Measurements from ENCODE around the gene GRIN2A. TPM values are rescaled to one million over a fixed set of nuclear protein-coding genes. Genes with fewer than 3 reads are reported as not detected.

The GRIN2A gene
- total and polyA plus RNA-seq, 3 donors from 2014 or later, result 7.0 to 20.3 (median 10.4) TPM

DNA sequence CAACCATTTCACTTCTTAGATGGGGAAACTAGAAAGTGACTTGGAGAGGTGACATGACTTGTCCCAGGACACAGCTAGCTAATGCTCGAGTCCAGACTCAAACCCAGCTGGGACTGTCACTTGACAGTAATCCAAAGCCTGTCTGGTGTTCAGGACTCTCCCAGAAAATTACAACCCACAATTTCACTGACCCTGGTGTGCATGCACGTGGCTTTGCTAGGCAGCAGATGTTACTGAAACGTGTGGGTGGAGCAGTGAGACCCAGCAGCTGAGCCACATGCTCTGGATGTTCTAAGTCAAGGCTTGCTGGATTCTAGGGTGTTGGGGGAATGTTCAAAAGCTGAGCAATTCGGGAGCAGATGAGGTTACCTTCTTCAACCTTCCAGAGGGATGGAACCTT lies 364.6 kb downstream of the GRIN2A start:
- intact Hi-C loops (cut with DNase I; ENCODE audit: low total_unique reads), result no loop called here
- Histone ChIP-seq H3K36me3 (ENCODE audit: low read depth, missing control alignments) (no peaks in the 10 kb centered on the region), H3K4me1 (no peaks in the 10 kb centered on the region), H3K9me3 (no peaks in the 10 kb centered on the region), H3K27ac (no peak overlapping the region), H3K27me3 (no peaks in the 10 kb centered on the region), H3K4me3 (no peak overlapping the region)
- TF ChIP-seq, protein P1, sequence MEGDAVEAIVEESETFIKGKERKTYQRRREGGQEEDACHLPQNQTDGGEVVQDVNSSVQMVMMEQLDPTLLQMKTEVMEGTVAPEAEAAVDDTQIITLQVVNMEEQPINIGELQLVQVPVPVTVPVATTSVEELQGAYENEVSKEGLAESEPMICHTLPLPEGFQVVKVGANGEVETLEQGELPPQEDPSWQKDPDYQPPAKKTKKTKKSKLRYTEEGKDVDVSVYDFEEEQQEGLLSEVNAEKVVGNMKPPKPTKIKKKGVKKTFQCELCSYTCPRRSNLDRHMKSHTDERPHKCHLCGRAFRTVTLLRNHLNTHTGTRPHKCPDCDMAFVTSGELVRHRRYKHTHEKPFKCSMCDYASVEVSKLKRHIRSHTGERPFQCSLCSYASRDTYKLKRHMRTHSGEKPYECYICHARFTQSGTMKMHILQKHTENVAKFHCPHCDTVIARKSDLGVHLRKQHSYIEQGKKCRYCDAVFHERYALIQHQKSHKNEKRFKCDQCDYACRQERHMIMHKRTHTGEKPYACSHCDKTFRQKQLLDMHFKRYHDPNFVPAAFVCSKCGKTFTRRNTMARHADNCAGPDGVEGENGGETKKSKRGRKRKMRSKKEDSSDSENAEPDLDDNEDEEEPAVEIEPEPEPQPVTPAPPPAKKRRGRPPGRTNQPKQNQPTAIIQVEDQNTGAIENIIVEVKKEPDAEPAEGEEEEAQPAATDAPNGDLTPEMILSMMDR (IDR thresholded peaks at IDR 0.05), result no peak
- TF ChIP-seq POLR2A (IDR thresholded peaks at IDR 0.05), result no peak
- 46 to 53% methylated on average over 4 of the region's 4 CpGs for WGBS, 2 donors
- no peak for DNase-seq

DNA sequence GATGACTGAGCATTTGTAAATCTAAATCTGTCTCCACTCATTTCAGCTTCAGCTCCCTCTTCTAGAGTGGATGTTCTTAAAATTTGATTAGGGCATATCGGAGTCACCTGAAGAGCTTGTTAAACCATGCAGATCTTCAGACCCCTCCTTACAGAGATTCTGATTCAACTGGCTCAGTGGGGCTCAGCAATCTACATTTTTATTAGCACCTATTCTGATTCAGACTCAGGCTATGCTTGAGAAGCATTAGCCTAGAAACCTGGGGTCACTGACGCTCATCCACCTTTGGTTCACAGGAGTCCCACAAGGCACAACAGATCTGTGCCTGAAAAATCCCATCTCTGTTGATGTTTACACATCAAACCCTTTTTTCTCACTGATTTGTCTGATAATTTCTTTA lies 365.6 kb downstream of the GRIN2A start:
- TF ChIP-seq POLR2A (IDR thresholded peaks at IDR 0.05), result no peak
- TF ChIP-seq, protein P1 (IDR thresholded peaks at IDR 0.05), result no peak
- DNase-seq, result no peak
- 88 to 90% methylated on average over 2 of the region's 2 CpGs for WGBS, 2 donors
- H3K27me3 ChIP-seq, result no peaks in the 10 kb centered on the region
- no peaks in the 10 kb centered on the region for H3K9me3 ChIP-seq
- H3K36me3 ChIP-seq (ENCODE audit: low read depth, missing control alignments), result no peaks in the 10 kb centered on the region
- H3K4me1 ChIP-seq, result no peaks in the 10 kb centered on the region
- no peak overlapping the region for H3K27ac ChIP-seq
- no peak overlapping the region for H3K4me3 ChIP-seq
- intact Hi-C loops (cut with DNase I; ENCODE audit: low total_unique reads), result no loop called here

DNA sequence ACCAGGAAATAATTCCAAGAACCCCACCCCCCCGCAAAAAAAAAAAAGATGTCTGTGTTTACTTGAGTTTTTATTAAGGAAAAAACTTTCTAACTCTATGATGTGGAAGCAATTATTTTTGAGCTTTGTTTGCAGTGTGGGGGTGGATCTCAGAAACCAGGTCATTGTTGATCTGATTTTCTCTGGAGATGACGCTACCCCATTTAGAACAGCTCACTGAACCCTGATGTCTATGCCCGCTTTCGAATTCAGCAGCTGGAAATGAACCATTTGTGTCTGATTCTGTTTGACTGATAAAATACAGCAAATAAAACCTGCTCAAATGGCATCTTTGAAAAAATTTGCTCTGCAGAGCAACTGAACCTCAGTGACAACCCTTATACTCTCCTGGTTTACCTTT lies 368.6 kb downstream of the GRIN2A start:
- H3K4me1 ChIP-seq, result no peaks in the 10 kb centered on the region
- no peak for DNase-seq
- no peak overlapping the region for H3K27ac ChIP-seq
- TF ChIP-seq, protein P1 (IDR thresholded peaks at IDR 0.05), result no peak
- H3K36me3 ChIP-seq (ENCODE audit: low read depth, missing control alignments), result no peaks in the 10 kb centered on the region
- intact Hi-C loops (cut with DNase I; ENCODE audit: low total_unique reads), result no loop called here
- no peaks in the 10 kb centered on the region for H3K27me3 ChIP-seq
- WGBS, 2 donors, result 62% methylated on average over 4 of the region's 4 CpGs
- no peaks in the 10 kb centered on the region for H3K9me3 ChIP-seq
- H3K4me3 ChIP-seq, result no peak overlapping the region

DNA sequence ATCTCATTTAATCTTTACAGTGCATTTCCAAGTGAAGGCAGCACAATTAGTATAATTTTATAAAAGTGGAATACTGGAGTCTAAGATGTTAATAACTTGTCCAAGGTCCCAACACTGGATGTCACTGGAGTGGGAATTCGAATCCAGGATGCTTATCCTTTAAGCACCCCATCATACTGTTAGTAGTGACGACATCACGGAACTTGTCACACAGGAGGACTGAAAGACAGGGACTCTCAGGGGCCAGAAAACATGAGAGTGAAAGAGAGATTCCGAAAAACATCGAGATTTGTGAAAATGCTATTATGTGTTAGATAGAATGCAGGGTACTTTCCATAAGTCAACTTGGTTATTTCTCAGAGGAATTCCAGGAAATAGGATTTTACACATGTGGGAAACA lies 374.0 kb downstream of the GRIN2A start:
- Histone ChIP-seq H3K36me3 (ENCODE audit: low read depth, missing control alignments) (no peaks in the 10 kb centered on the region), H3K9me3 (no peaks in the 10 kb centered on the region), H3K27me3 (no peaks in the 10 kb centered on the region), H3K4me3 (no peak overlapping the region), H3K27ac (no peak overlapping the region), H3K4me1 (no peaks in the 10 kb centered on the region)
- 83 to 96% methylated on average over 5 of the region's 5 CpGs for WGBS, 2 donors
- no peak for DNase-seq
- TF ChIP-seq, protein P1 (IDR thresholded peaks at IDR 0.05), result no peak
- no peak for TF ChIP-seq POLR2A (IDR thresholded peaks at IDR 0.05)
- intact Hi-C loops (cut with DNase I; ENCODE audit: low total_unique reads), result no loop called here

- Histone ChIP-seq H3K4me3 (no peak overlapping the region), H3K27ac (no peak overlapping the region), H3K4me1 (no peaks in the 10 kb centered on the region), H3K27me3 (no peaks in the 10 kb centered on the region), H3K9me3 (no peaks in the 10 kb centered on the region), H3K36me3 (ENCODE audit: low read depth, missing control alignments) (no peaks in the 10 kb centered on the region)
- no peak for TF ChIP-seq POLR2A (IDR thresholded peaks at IDR 0.05)
- TF ChIP-seq, protein P1 (IDR thresholded peaks at IDR 0.05), result no peak
- 89 to 91% methylated on average over 3 of the region's 3 CpGs for WGBS, 2 donors
- intact Hi-C loops (cut with DNase I; ENCODE audit: low total_unique reads), result no loop called here
- DNase-seq, result no peak
These were observed 374.9 kb downstream of the GRIN2A start for GRCh38 chr16:9807302-9807701.
